ENCODE measurements around the gene PSMD1.

PSMD1 gene

DNA sequence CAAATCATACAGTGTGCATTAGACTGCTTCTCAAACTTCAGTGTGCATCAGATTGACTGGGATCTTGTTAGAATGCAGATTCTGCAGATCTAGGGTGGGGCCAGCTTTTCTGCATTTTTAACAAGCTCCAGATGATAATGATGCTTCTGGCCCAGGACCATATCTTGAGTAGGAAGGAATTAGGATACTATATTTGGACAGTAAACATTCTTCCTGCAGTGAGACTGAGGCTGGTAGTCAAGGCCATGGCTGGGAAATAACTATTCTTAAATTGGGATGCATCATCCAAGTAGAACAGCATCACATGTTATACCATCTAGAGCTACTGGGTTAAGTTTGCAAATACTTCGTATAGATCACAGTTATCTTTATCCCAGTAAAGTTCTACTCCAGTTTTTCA, 113.4 kb downstream of the PSMD1 start:
- Histone ChIP-seq H4K20me1 (ENCODE audit: insufficient read depth, low read length) (no peaks in the 10 kb centered on the region), H2AFZ (ENCODE audit: low read depth, low read length) (no peak overlapping the region), H3K4me1 (ENCODE audit: insufficient read depth, low read length) (no peaks in the 10 kb centered on the region), H3K4me2 (ENCODE audit: insufficient read depth, low read length) (no peak overlapping the region), H3K36me3 (ENCODE audit: insufficient read depth, low read length) (peaks cover 90% of the 10 kb centered on the region), H3K4me3 (ENCODE audit: low read depth in 1 of 2, low read length in 2 of 2) (no peak overlapping the region), H3K27ac (ENCODE audit: low read length) (no peak overlapping the region), H3K9ac (ENCODE audit: low read depth, low read length) (no peak overlapping the region), H3K9me3 (ENCODE audit: insufficient read depth, low read length, severe bottlenecking) (no peaks in the 10 kb centered on the region), H3K27me3 (ENCODE audit: insufficient read depth, low read length, poor library complexity) (no peaks in the 10 kb centered on the region), H3K79me2 (ENCODE audit: insufficient read depth, low read length) (no peaks in the 10 kb centered on the region)
- TF ChIP-seq, protein P1, sequence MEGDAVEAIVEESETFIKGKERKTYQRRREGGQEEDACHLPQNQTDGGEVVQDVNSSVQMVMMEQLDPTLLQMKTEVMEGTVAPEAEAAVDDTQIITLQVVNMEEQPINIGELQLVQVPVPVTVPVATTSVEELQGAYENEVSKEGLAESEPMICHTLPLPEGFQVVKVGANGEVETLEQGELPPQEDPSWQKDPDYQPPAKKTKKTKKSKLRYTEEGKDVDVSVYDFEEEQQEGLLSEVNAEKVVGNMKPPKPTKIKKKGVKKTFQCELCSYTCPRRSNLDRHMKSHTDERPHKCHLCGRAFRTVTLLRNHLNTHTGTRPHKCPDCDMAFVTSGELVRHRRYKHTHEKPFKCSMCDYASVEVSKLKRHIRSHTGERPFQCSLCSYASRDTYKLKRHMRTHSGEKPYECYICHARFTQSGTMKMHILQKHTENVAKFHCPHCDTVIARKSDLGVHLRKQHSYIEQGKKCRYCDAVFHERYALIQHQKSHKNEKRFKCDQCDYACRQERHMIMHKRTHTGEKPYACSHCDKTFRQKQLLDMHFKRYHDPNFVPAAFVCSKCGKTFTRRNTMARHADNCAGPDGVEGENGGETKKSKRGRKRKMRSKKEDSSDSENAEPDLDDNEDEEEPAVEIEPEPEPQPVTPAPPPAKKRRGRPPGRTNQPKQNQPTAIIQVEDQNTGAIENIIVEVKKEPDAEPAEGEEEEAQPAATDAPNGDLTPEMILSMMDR (IDR thresholded peaks at IDR 0.05; ENCODE audit: borderline replicate concordance, extremely low read depth, low read length, poor library complexity, severe bottlenecking), result no peak
- no peak for TF ChIP-seq EZH2 (IDR thresholded peaks at IDR 0.05; ENCODE audit: borderline replicate concordance, low read depth, low read length, severe bottlenecking)
- ATAC-seq (ENCODE audit: insufficient read depth, low read depth) (no peak), DNase-seq (no peak)

DNA sequence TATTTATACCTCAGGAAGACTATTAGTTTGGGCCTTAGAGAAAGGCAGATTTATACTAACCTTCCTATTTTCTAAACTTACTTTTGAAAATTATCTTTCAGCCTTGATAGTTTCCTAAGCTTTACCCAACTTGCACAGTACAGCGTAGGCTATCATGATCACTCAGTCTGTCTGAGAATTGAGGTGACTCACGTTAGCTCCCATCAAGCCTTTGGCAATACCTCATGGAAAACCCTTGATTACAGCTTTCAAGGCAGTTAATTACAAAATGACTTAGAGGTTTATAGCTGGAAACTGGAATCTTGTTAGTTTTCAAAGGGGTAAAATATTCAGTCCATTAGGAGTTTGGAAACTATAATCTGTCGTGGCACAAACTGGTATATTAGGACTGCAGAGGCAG, 115.4 kb downstream of the PSMD1 start:
- no peak overlapping the region for H3K27ac ChIP-seq (ENCODE audit: low read length)
- no peak for ATAC-seq (ENCODE audit: insufficient read depth, low read depth)
- H2AFZ ChIP-seq (ENCODE audit: low read depth, low read length), result no peak overlapping the region
- H3K4me2 ChIP-seq (ENCODE audit: insufficient read depth, low read length), result no peak overlapping the region
- H3K9me3 ChIP-seq (ENCODE audit: insufficient read depth, low read length, severe bottlenecking), result no peaks in the 10 kb centered on the region
- no peak overlapping the region for H3K9ac ChIP-seq (ENCODE audit: low read depth, low read length)
- TF ChIP-seq, protein P1 (IDR thresholded peaks at IDR 0.05; ENCODE audit: borderline replicate concordance, extremely low read depth, low read length, poor library complexity, severe bottlenecking), result no peak
- TF ChIP-seq EZH2 (IDR thresholded peaks at IDR 0.05; ENCODE audit: borderline replicate concordance, low read depth, low read length, severe bottlenecking), result no peak
- no peaks in the 10 kb centered on the region for H3K4me1 ChIP-seq (ENCODE audit: insufficient read depth, low read length)
- H3K4me3 ChIP-seq (ENCODE audit: low read depth in 1 of 2, low read length in 2 of 2), result no peak overlapping the region
- DNase-seq, result no peak
- no peaks in the 10 kb centered on the region for H3K27me3 ChIP-seq (ENCODE audit: insufficient read depth, low read length, poor library complexity)
- no peaks in the 10 kb centered on the region for H4K20me1 ChIP-seq (ENCODE audit: insufficient read depth, low read length)
- H3K79me2 ChIP-seq (ENCODE audit: insufficient read depth, low read length), result no peaks in the 10 kb centered on the region
- peaks cover 73% of the 10 kb centered on the region for H3K36me3 ChIP-seq (ENCODE audit: insufficient read depth, low read length)

DNA sequence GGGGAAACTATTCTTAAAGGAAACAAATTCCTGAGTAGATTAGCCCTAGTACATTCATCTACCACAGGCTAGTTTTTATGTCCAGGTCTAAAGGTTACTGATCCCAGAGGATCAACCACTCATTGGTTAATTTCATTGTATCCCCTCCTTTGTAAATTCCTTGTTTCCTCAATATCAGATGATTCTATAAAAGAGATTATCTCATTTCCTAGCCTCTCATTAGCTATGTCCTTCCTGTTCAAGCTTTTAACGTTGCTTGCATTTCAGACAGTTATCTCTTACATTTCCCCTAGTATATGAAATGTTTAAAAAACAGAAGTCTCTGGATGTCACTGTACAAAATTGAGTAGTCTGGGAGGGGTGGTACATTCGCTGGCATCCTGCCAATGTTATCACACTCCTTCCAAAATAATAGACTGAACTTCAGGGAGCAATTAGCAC, 117.6 kb downstream of the PSMD1 start:
- DNase-seq, result no peak
- no peak overlapping the region for H2AFZ ChIP-seq (ENCODE audit: low read depth, low read length)
- no peak overlapping the region for H3K4me2 ChIP-seq (ENCODE audit: insufficient read depth, low read length)
- H3K27me3 ChIP-seq (ENCODE audit: insufficient read depth, low read length, poor library complexity), result no peaks in the 10 kb centered on the region
- no peak overlapping the region for H3K9ac ChIP-seq (ENCODE audit: low read depth, low read length)
- no peaks in the 10 kb centered on the region for H3K9me3 ChIP-seq (ENCODE audit: insufficient read depth, low read length, severe bottlenecking)
- no peak overlapping the region for H3K4me3 ChIP-seq (ENCODE audit: low read depth in 1 of 2, low read length in 2 of 2)
- no peak for TF ChIP-seq EZH2 (IDR thresholded peaks at IDR 0.05; ENCODE audit: borderline replicate concordance, low read depth, low read length, severe bottlenecking)
- TF ChIP-seq, protein P1 (IDR thresholded peaks at IDR 0.05; ENCODE audit: borderline replicate concordance, extremely low read depth, low read length, poor library complexity, severe bottlenecking), result no peak
- H4K20me1 ChIP-seq (ENCODE audit: insufficient read depth, low read length), result no peaks in the 10 kb centered on the region
- H3K79me2 ChIP-seq (ENCODE audit: insufficient read depth, low read length), result no peaks in the 10 kb centered on the region
- no peak for ATAC-seq (ENCODE audit: insufficient read depth, low read depth)
- peaks cover 51% of the 10 kb centered on the region; the same call in 1 of the 2 replicates for H3K36me3 ChIP-seq (ENCODE audit: insufficient read depth, low read length)
- no peaks in the 10 kb centered on the region for H3K4me1 ChIP-seq (ENCODE audit: insufficient read depth, low read length)
- no peak overlapping the region for H3K27ac ChIP-seq (ENCODE audit: low read length)

DNA sequence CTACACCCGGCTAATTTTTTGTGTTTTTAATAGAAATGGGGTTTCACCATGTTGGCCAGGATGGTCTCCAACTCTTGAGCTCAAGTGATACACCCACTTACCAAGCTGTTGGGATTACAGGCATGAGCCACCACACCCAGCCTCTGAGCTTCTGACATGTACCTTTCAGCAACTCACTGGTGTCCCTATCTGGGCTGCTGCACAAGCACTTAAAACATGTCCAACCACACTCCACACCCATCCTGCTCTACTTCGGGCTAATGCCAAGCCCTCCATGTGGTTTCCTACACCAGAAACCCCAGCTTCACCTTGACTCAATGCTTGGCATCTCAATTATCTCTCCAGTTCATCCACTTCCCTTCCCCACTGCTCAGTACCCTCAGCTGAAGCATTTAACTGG, 119.4 kb downstream of the PSMD1 start:
- Histone ChIP-seq H3K9ac (ENCODE audit: low read depth, low read length) (no peak overlapping the region), H3K4me2 (ENCODE audit: insufficient read depth, low read length) (no peak overlapping the region), H3K4me1 (ENCODE audit: insufficient read depth, low read length) (no peaks in the 10 kb centered on the region), H3K27me3 (ENCODE audit: insufficient read depth, low read length, poor library complexity) (no peaks in the 10 kb centered on the region), H3K9me3 (ENCODE audit: insufficient read depth, low read length, severe bottlenecking) (no peaks in the 10 kb centered on the region), H3K27ac (ENCODE audit: low read length) (no peak overlapping the region), H3K79me2 (ENCODE audit: insufficient read depth, low read length) (no peaks in the 10 kb centered on the region), H3K36me3 (ENCODE audit: insufficient read depth, low read length) (peaks cover 33% of the 10 kb centered on the region; the same call in 1 of the 2 replicates), H4K20me1 (ENCODE audit: insufficient read depth, low read length) (no peaks in the 10 kb centered on the region), H2AFZ (ENCODE audit: low read depth, low read length) (no peak overlapping the region), H3K4me3 (ENCODE audit: low read depth in 1 of 2, low read length in 2 of 2) (no peak overlapping the region)
- DNase-seq, result no peak
- no peak for TF ChIP-seq EZH2 (IDR thresholded peaks at IDR 0.05; ENCODE audit: borderline replicate concordance, low read depth, low read length, severe bottlenecking)
- TF ChIP-seq, protein P1 (IDR thresholded peaks at IDR 0.05; ENCODE audit: borderline replicate concordance, extremely low read depth, low read length, poor library complexity, severe bottlenecking), result no peak
- 0 out of 3 replicates have a peak, but pooled peaks have one; percentile 13 for ATAC-seq (ENCODE audit: insufficient read depth, low read depth)

Measured in DND-41 (cell line).